Mucosa of descending colon (tissue), 3 donors: ENCODE results near the gene ALDH1A3. TPM values are rescaled to one million over a fixed set of nuclear protein-coding genes. Genes with fewer than 3 reads are reported as not detected.

Source experiments
- ATAC-seq: fragments of 200-7000 bp; cut with Tn5 transposase; one replicate; pipeline ENCODE4 v1.9.1; 2020; ENCODE audit warnings: mild to moderate bottlenecking, moderate library complexity
- DNase-seq, 3 donors: peaks; one replicate each; pipeline ENCODE4 v3.0.0-alpha.2; 2020
- H3K36me3 ChIP-seq: fragments of 200-600 bp; one replicate; pipeline ENCODE4 v1.8.0; 2021; ENCODE audit warnings: low read depth, mild to moderate bottlenecking
- H3K4me1 ChIP-seq: fragments of 200-600 bp; one replicate; pipeline ENCODE4 v1.8.0; 2021; ENCODE audit warnings: low read depth, mild to moderate bottlenecking
- H3K4me3 ChIP-seq: fragments of 200-600 bp; one replicate; pipeline ENCODE4 v1.8.0; 2021; ENCODE audit warnings: mild to moderate bottlenecking
- H3K9me3 ChIP-seq: fragments of 200-600 bp; one replicate; pipeline ENCODE4 v1.8.0; 2021; ENCODE audit warnings: mild to moderate bottlenecking
- intact Hi-C, 2 donors: fragments of 100-400 bp; cut with DNase I in 1 of 2; cut with micrococcal nuclease in 1 of 2; formaldehyde crosslinking; loops; one replicate each; pipeline versions ENCODE4 v1.11.0 to v1.11.1; 2022; cut with DNase I, micrococcal nuclease
- total RNA-seq, 3 donors: library from RNA; stranded (reverse); fragmentation: NEBNext Ultra II Directional in 2 of 3; extraction: Animal tissue kit (Norgen Biotek cat#: 25700) in 2 of 3; gene quantifications; one replicate each; pipeline versions ENCODE4 v1.2.1 to v1.2.4, GENCODE V29; 2021 to 2023
- TF ChIP-seq, protein P1 (sequence below): fragments of 200-600 bp; IDR thresholded peaks from one replicate; pipeline ENCODE4 v1.8.0; 2022; ENCODE audit warnings: antibody characterized with exemption, mild to moderate bottlenecking
- donor health status: DM: no; HTN: no; CAD: no; lungs with moderate emphysema.
- donor health status: DM: no; HTN: no; CAD: no.
- donor health status: DM: no; HTN: yes; CAD: no.

Gene ALDH1A3
- total RNA-seq, 3 donors from 2014 or later, result 4.7 to 18.0 (median 12.9) TPM

DNA sequence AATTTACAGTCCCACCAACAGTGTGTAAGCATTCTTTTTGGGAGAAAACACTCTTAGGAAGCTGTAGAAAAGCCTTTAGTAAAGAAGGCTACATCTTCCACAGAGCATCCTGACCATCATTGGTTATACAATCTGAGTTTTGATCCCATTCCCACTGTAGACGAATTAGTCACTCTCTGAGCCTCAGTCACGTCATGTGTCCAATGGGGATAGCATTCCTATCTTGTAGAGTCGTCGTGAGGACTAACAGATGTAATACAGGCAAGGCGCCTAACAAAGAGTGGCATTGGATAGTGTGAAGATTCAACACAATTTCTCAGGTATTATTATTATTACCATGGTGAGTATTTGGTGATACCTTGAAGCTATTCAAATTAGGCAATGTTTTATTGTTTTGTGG is 44.0 kb upstream of the ALDH1A3 start:
- H3K9me3 ChIP-seq, result no peaks in the 10 kb centered on the region
- intact Hi-C loops, result no loop called here
- TF ChIP-seq, protein P1, sequence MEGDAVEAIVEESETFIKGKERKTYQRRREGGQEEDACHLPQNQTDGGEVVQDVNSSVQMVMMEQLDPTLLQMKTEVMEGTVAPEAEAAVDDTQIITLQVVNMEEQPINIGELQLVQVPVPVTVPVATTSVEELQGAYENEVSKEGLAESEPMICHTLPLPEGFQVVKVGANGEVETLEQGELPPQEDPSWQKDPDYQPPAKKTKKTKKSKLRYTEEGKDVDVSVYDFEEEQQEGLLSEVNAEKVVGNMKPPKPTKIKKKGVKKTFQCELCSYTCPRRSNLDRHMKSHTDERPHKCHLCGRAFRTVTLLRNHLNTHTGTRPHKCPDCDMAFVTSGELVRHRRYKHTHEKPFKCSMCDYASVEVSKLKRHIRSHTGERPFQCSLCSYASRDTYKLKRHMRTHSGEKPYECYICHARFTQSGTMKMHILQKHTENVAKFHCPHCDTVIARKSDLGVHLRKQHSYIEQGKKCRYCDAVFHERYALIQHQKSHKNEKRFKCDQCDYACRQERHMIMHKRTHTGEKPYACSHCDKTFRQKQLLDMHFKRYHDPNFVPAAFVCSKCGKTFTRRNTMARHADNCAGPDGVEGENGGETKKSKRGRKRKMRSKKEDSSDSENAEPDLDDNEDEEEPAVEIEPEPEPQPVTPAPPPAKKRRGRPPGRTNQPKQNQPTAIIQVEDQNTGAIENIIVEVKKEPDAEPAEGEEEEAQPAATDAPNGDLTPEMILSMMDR, result no peak
- no peaks in the 10 kb centered on the region for H3K36me3 ChIP-seq
- no peaks in the 10 kb centered on the region for H3K4me1 ChIP-seq
- H3K4me3 ChIP-seq, result no peak overlapping the region
- DNase-seq (no peak), ATAC-seq (no peak)

DNA sequence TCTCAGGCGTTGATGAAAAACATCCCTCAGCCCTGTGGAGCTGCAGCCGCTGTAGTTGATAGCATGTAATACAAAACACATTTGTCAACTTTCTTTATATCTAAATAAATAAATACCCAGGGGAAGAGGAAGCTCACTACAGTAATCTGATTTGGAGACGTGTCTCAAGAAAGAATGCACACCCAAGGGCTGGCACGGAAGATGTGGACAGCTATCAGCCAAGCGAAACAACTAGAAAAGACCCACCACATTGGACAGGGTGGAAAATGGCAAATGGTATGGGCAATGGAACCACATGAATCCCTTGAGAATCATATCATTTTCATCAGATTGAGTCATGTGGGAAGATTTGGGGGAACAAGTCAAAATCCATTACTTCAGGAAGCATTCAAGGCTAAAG is 43.1 kb upstream of the ALDH1A3 start:
- TF ChIP-seq, protein P1, result no peak
- Histone ChIP-seq H3K36me3 (no peaks in the 10 kb centered on the region), H3K9me3 (no peaks in the 10 kb centered on the region), H3K4me3 (no peak overlapping the region), H3K4me1 (no peaks in the 10 kb centered on the region)
- intact Hi-C loops, result no loop called here
- DNase-seq, result no peak
- no peak for ATAC-seq

DNA sequence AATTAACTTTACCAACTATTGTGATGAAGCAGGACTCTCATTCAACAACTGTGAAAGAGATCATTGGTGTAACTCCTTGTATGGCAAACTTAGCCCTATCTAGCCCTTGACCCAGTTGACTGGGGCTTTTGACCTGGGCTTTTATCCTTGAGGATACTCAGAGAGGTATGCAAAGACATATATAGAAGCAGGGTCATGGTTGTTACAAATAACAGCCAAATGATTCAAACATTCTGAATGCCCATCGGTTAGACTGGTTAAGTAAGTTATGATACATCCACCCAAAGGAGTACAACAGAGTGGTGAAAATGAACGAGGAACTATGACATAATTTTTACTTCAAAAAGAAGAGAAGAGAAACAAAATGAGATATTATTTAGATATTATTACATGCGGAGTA is 38.2 kb upstream of the ALDH1A3 start:
- ATAC-seq (no peak), DNase-seq (no peak)
- no peaks in the 10 kb centered on the region for H3K36me3 ChIP-seq
- H3K4me1 ChIP-seq, result no peaks in the 10 kb centered on the region
- H3K4me3 ChIP-seq, result no peak overlapping the region
- intact Hi-C loops, result no loop called here
- TF ChIP-seq, protein P1, result no peak
- no peaks in the 10 kb centered on the region for H3K9me3 ChIP-seq

GRCh38 chr15:100842756-100843730 is 36.6 kb upstream of the ALDH1A3 start:
- Histone ChIP-seq H3K4me1 (no peaks in the 10 kb centered on the region), H3K36me3 (no peaks in the 10 kb centered on the region), H3K4me3 (no peak overlapping the region), H3K9me3 (no peaks in the 10 kb centered on the region)
- ATAC-seq (no peak), DNase-seq (no peak)
- TF ChIP-seq, protein P1, result no peak
- intact Hi-C loops, result no loop called here

GRCh38 chr15:100844167-100844566 is 35.5 kb upstream of the ALDH1A3 start:
- Histone ChIP-seq H3K36me3 (no peaks in the 10 kb centered on the region), H3K4me1 (no peaks in the 10 kb centered on the region), H3K4me3 (no peak overlapping the region), H3K9me3 (no peaks in the 10 kb centered on the region)
- TF ChIP-seq, protein P1, result no peak
- intact Hi-C loops, result no loop called here
- ATAC-seq (no peak), DNase-seq (no peak)
